HL-60 (cell line): Measurements from ENCODE around the gene RGS10.

ENCODE experiments used
- DNase-seq, 2 experiments: peaks; one replicate each; pipeline ENCODE4 v3.0.0-alpha.2; 2010 to 2020; ENCODE audit warnings: low read depth in 1 of 2, low spot score in 1 of 2
- H3K27ac ChIP-seq: fragments of 250-450 bp; sonication (Bioruptor Pico); replicated peaks from 2 replicates; pipeline ENCODE4 v1.5.1; 2020; ENCODE audit warnings: mild to moderate bottlenecking, moderate library complexity
- H3K27me3 ChIP-seq: fragments of 250-450 bp; sonication (Bioruptor Pico); 2 replicates; pipeline ENCODE4 v1.5.1; 2021; ENCODE audit warnings: mild to moderate bottlenecking, moderate library complexity; ENCODE audit not compliant: insufficient read depth, poor library complexity, severe bottlenecking
- H3K4me3 ChIP-seq: replicated peaks from 2 replicates; pipeline ENCODE4 v1.5.1; 2011; ENCODE audit warnings: mild to moderate bottlenecking, control low read depth, low read length; ENCODE audit not compliant: insufficient read depth
- GABPA ChIP-seq: IDR thresholded peaks from 2 replicates; pipeline ENCODE4 v1.6.1; 2012; ENCODE audit warnings: low read depth
- POLR2AphosphoS5 ChIP-seq: IDR thresholded peaks from 2 replicates; pipeline ENCODE4 v1.6.1; 2012; ENCODE audit warnings: low read depth
- SPI1 ChIP-seq: IDR thresholded peaks from 2 replicates; pipeline ENCODE4 v1.6.1; 2012; ENCODE audit warnings: low read depth, mild to moderate bottlenecking, borderline replicate concordance
- TF ChIP-seq, protein P1 (sequence below): IDR thresholded peaks from one replicate; pipeline ENCODE4 v1.5.1; 2011; ENCODE audit warnings: low read length, control low read depth, inconsistent platforms; ENCODE audit not compliant: insufficient read depth
- TF ChIP-seq, protein P2 (sequence below): IDR thresholded peaks from 2 replicates; pipeline ENCODE4 v1.6.1; 2012; ENCODE audit warnings: low read depth; ENCODE audit not compliant: insufficient replicate concordance

Gene RGS10

DNA sequence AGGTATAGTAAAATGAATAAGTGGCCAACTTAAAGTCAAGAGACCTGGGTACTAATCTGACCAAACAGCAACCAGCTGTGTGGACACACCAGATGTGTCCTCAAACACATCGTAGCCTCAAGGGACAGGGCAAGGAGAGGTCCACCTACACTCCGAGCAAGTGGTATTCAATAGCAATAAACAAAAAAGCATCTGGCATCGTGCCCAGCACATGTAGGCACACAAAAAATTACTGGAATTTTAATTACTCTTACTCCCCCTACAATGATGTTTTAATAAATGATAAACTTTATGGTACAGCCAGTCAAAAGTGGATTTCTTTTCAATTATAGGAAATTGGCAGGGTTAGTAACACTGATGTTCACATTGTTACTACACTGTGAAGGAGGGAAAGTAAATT is 3.5 kb upstream of the RGS10 start:
- DNase-seq = no peak
- Histone ChIP-seq H3K27ac (no peak overlapping the region), H3K27me3 (no peaks in the 10 kb centered on the region), H3K4me3 (no peak overlapping the region)
- no peak for TF ChIP-seq SPI1
- TF ChIP-seq, protein P1, sequence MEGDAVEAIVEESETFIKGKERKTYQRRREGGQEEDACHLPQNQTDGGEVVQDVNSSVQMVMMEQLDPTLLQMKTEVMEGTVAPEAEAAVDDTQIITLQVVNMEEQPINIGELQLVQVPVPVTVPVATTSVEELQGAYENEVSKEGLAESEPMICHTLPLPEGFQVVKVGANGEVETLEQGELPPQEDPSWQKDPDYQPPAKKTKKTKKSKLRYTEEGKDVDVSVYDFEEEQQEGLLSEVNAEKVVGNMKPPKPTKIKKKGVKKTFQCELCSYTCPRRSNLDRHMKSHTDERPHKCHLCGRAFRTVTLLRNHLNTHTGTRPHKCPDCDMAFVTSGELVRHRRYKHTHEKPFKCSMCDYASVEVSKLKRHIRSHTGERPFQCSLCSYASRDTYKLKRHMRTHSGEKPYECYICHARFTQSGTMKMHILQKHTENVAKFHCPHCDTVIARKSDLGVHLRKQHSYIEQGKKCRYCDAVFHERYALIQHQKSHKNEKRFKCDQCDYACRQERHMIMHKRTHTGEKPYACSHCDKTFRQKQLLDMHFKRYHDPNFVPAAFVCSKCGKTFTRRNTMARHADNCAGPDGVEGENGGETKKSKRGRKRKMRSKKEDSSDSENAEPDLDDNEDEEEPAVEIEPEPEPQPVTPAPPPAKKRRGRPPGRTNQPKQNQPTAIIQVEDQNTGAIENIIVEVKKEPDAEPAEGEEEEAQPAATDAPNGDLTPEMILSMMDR = no peak
- TF ChIP-seq, protein P2, sequence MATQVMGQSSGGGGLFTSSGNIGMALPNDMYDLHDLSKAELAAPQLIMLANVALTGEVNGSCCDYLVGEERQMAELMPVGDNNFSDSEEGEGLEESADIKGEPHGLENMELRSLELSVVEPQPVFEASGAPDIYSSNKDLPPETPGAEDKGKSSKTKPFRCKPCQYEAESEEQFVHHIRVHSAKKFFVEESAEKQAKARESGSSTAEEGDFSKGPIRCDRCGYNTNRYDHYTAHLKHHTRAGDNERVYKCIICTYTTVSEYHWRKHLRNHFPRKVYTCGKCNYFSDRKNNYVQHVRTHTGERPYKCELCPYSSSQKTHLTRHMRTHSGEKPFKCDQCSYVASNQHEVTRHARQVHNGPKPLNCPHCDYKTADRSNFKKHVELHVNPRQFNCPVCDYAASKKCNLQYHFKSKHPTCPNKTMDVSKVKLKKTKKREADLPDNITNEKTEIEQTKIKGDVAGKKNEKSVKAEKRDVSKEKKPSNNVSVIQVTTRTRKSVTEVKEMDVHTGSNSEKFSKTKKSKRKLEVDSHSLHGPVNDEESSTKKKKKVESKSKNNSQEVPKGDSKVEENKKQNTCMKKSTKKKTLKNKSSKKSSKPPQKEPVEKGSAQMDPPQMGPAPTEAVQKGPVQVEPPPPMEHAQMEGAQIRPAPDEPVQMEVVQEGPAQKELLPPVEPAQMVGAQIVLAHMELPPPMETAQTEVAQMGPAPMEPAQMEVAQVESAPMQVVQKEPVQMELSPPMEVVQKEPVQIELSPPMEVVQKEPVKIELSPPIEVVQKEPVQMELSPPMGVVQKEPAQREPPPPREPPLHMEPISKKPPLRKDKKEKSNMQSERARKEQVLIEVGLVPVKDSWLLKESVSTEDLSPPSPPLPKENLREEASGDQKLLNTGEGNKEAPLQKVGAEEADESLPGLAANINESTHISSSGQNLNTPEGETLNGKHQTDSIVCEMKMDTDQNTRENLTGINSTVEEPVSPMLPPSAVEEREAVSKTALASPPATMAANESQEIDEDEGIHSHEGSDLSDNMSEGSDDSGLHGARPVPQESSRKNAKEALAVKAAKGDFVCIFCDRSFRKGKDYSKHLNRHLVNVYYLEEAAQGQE = no peak
- TF ChIP-seq GABPA = no peak
- TF ChIP-seq POLR2AphosphoS5 = no peak

GRCh38 chr10:119545310-119545709 is 2.8 kb upstream of the RGS10 start:
- TF ChIP-seq, protein P2 = no peak
- TF ChIP-seq SPI1 = no peak
- TF ChIP-seq GABPA = no peak
- TF ChIP-seq, protein P1 = no peak
- no peak for TF ChIP-seq POLR2AphosphoS5
- Histone ChIP-seq H3K27ac (no peak overlapping the region), H3K4me3 (no peak overlapping the region), H3K27me3 (no peaks in the 10 kb centered on the region)
- DNase-seq = no peak

DNA sequence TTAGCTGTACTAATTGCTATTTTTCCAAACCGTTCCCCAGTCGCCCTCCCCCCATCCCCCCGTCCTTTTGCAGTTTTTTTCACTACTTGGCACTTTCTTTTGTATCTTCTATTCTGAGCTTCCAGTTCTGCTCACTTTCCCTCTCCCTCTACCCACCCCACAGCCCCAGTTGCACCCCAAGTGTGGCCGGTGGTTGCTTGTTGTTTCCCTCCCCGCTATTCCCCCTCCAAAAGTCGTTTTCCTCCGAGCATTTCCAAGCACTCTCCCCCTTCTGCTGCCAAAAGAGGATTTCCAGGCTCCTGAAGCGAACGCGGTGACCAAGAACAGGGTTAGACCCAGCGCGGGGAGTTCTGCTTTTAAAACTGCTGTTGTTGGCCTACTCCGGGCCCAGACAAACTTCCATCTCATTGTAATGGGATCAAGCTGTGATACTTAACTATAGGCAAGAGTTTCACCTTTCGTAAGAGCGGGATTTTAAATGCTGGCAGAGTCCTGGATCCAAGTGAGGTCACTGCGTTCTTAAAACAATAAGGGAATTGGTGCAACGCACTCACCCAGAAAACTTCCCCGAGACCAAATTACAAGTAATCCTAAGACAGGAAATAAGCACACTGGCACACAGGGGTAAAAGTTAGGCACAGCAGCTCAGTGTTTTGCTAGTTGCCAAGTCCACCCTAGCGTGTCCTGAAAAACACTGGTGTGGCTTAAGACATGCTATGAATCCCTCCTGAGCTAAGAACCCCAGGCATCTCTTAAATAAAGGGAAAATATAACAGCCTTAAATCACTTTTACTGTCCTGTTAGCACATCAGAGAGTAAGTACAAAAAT is 1.5 kb upstream of the RGS10 start:
- TF ChIP-seq, protein P2 = no peak
- TF ChIP-seq, protein P1 = no peak
- TF ChIP-seq SPI1 (no peak), POLR2AphosphoS5 (no peak), GABPA (no peak)
- Histone ChIP-seq H3K27me3 (no peaks in the 10 kb centered on the region), H3K27ac (no peak overlapping the region; the same call in 1 of the 2 replicates), H3K4me3 (no peak overlapping the region)
- DNase-seq = no peak
